ENCODE results near the gene ZBTB44.
"Not testable (repeated sequence)": the region's sequence is repeated elsewhere in the genome, so short reads cannot be mapped to it uniquely, and the experiment has no call there.

The ZBTB44 gene

GRCh38 chr11:130251763-130252162, 63.0 kb downstream of the ZBTB44 start:
- in situ Hi-C loops (cut with MboI; ENCODE audit: low sequenced_read_pairs) = not testable (repeated sequence)

GRCh38 chr11:130249929-130250328, 64.8 kb downstream of the ZBTB44 start:
- in situ Hi-C loops (cut with MboI; ENCODE audit: low sequenced_read_pairs) = not testable (repeated sequence)

- in situ Hi-C loops (cut with MboI; ENCODE audit: low sequenced_read_pairs) = no loop called here
These were observed 65.3 kb downstream of the ZBTB44 start for GRCh38 chr11:130249371-130249770.

- in situ Hi-C loops (cut with MboI; ENCODE audit: low sequenced_read_pairs) = no loop called here
These were observed 67.4 kb downstream of the ZBTB44 start for GRCh38 chr11:130247319-130247718.

GRCh38 chr11:130246738-130247137, 68.0 kb downstream of the ZBTB44 start:
- in situ Hi-C loops (cut with MboI; ENCODE audit: low sequenced_read_pairs) = no loop called here

GRCh38 chr11:130246270-130246669, 68.4 kb downstream of the ZBTB44 start:
- in situ Hi-C loops (cut with MboI; ENCODE audit: low sequenced_read_pairs) = no loop called here

- in situ Hi-C loops (cut with MboI; ENCODE audit: low sequenced_read_pairs) = not testable (repeated sequence)
These were observed 69.3 kb downstream of the ZBTB44 start for GRCh38 chr11:130245375-130245774.

GRCh38 chr11:130244848-130245247, 69.9 kb downstream of the ZBTB44 start:
- in situ Hi-C loops (cut with MboI; ENCODE audit: low sequenced_read_pairs) = no loop called here

- in situ Hi-C loops (cut with MboI; ENCODE audit: low sequenced_read_pairs) = no loop called here
These were observed 70.9 kb downstream of the ZBTB44 start for GRCh38 chr11:130243816-130244215.

GRCh38 chr11:130241713-130242112, 73.0 kb downstream of the ZBTB44 start:
- in situ Hi-C loops (cut with MboI; ENCODE audit: low sequenced_read_pairs) = no loop called here

GRCh38 chr11:130237282-130238006, 77.3 kb downstream of the ZBTB44 start:
- in situ Hi-C loops (cut with MboI; ENCODE audit: low sequenced_read_pairs) = no loop called here

- in situ Hi-C loops (cut with MboI; ENCODE audit: low sequenced_read_pairs) = no loop called here
These were observed 80.4 kb downstream of the ZBTB44 start for GRCh38 chr11:130234315-130234714.

GRCh38 chr11:130233888-130234287, 80.8 kb downstream of the ZBTB44 start:
- in situ Hi-C loops (cut with MboI; ENCODE audit: low sequenced_read_pairs) = not testable (repeated sequence)

GRCh38 chr11:130233486-130233885, 81.2 kb downstream of the ZBTB44 start:
- in situ Hi-C loops (cut with MboI; ENCODE audit: low sequenced_read_pairs) = not testable (repeated sequence)

GRCh38 chr11:130227373-130227772, 87.3 kb downstream of the ZBTB44 start:
- in situ Hi-C loops (cut with MboI; ENCODE audit: low sequenced_read_pairs) = no loop called here

GRCh38 chr11:130223291-130223971, 91.3 kb downstream of the ZBTB44 start:
- in situ Hi-C loops (cut with MboI; ENCODE audit: low sequenced_read_pairs) = no loop called here

GRCh38 chr11:130220311-130221035, 94.2 kb downstream of the ZBTB44 start:
- in situ Hi-C loops (cut with MboI; ENCODE audit: low sequenced_read_pairs) = no loop called here

GRCh38 chr11:130219148-130219547, 95.6 kb downstream of the ZBTB44 start:
- in situ Hi-C loops (cut with MboI; ENCODE audit: low sequenced_read_pairs) = no loop called here

GRCh38 chr11:130218501-130219070, 96.1 kb downstream of the ZBTB44 start:
- in situ Hi-C loops (cut with MboI; ENCODE audit: low sequenced_read_pairs) = no loop called here

GRCh38 chr11:130217133-130218031, 97.3 kb downstream of the ZBTB44 start:
- in situ Hi-C loops (cut with MboI; ENCODE audit: low sequenced_read_pairs) = no loop called here
